Progenitor cell of endocrine pancreas (in vitro differentiated cells): ENCODE results near the gene TMOD2. TPM values are rescaled to one million over a fixed set of nuclear protein-coding genes. Genes with fewer than 3 reads are reported as not detected.

Experiments used
- DNase-seq: peaks from one replicate; pipeline ENCODE4 v3.0.0; 2021; ENCODE audit warnings: low spot score; ENCODE audit not compliant: unreplicated experiment
- H3K27ac Mint-ChIP-seq: 2 replicates; pipeline ENCODE4 v1.8.0; 2021; ENCODE audit warnings: mild to moderate bottlenecking, moderate library complexity, mixed read lengths
- H3K27me3 Mint-ChIP-seq: 2 replicates; pipeline ENCODE4 v1.8.0; 2021; ENCODE audit warnings: mixed read lengths
- H3K36me3 Mint-ChIP-seq: 2 replicates; pipeline ENCODE4 v1.8.0; 2022; ENCODE audit warnings: mixed read lengths; ENCODE audit not compliant: insufficient read depth
- H3K4me1 Mint-ChIP-seq: 2 replicates; pipeline ENCODE4 v1.8.0; 2021; ENCODE audit warnings: low read depth, mixed read lengths
- H3K4me3 Mint-ChIP-seq: 2 replicates; pipeline ENCODE4 v1.8.0; 2021; ENCODE audit warnings: low read depth, mild to moderate bottlenecking, moderate library complexity, mixed read lengths
- H3K9me3 Mint-ChIP-seq: 2 replicates; pipeline ENCODE4 v1.8.0; 2021; ENCODE audit warnings: low read depth, mixed read lengths
- CTCF ChIP-seq: fragments of 200-600 bp; sonication (generic); IDR thresholded peaks from one replicate; pipeline ENCODE4 v1.5.0; 2021; ENCODE audit warnings: antibody characterized with exemption, mild to moderate bottlenecking; ENCODE audit not compliant: unreplicated experiment
- total RNA-seq: library from RNA; stranded (reverse); gene quantifications from 2 replicates; pipeline ENCODE4 v1.2.1, GENCODE V29; 2021

TMOD2 gene
- total RNA-seq, 1 donor from 2014 or later: 8.1 TPM

- Mint-ChIP-seq H3K4me3 (no peak overlapping the region), H3K9me3 (no peaks in the 10 kb centered on the region), H3K27me3 (no peaks in the 10 kb centered on the region), H3K36me3 (peaks cover 14% of the 10 kb centered on the region), H3K27ac (no peak overlapping the region), H3K4me1 (peaks cover 4% of the 10 kb centered on the region)
- DNase-seq: no peak
- TF ChIP-seq CTCF: no peak
Observed at GRCh38 chr15:51861557-51862359, 110.4 kb downstream of the TMOD2 start.

- no peak overlapping the region for H3K27ac Mint-ChIP-seq
- no peak for TF ChIP-seq CTCF
- H3K9me3 Mint-ChIP-seq: no peaks in the 10 kb centered on the region
- no peak for DNase-seq
- H3K27me3 Mint-ChIP-seq: no peaks in the 10 kb centered on the region
- H3K4me3 Mint-ChIP-seq: no peak overlapping the region
- peaks cover 14% of the 10 kb centered on the region for H3K36me3 Mint-ChIP-seq
- no peaks in the 10 kb centered on the region for H3K4me1 Mint-ChIP-seq
Observed at GRCh38 chr15:51863131-51863530, 111.7 kb downstream of the TMOD2 start.

GRCh38 chr15:51864408-51865056 is 113.1 kb downstream of the TMOD2 start:
- no peak for DNase-seq

GRCh38 chr15:51865317-51865716 is 113.9 kb downstream of the TMOD2 start:
- Mint-ChIP-seq H3K27ac (no peak overlapping the region), H3K4me1 (no peaks in the 10 kb centered on the region), H3K4me3 (no peak overlapping the region), H3K36me3 (peaks cover 20% of the 10 kb centered on the region), H3K9me3 (no peaks in the 10 kb centered on the region), H3K27me3 (no peaks in the 10 kb centered on the region)
- no peak for DNase-seq
- TF ChIP-seq CTCF: no peak

More at GRCh38 chr15:51864408-51865056, 113.1 kb downstream of the TMOD2 start:
- no peak overlapping the region for H3K27ac Mint-ChIP-seq
- no peak overlapping the region for H3K4me3 Mint-ChIP-seq
- no peaks in the 10 kb centered on the region for H3K4me1 Mint-ChIP-seq
- TF ChIP-seq CTCF: no peak
- no peaks in the 10 kb centered on the region for H3K27me3 Mint-ChIP-seq
- peaks cover 19% of the 10 kb centered on the region for H3K36me3 Mint-ChIP-seq
- no peaks in the 10 kb centered on the region for H3K9me3 Mint-ChIP-seq

Other genes starting within 250 kb of the TMOD2 start
- gene DMXL2, start 128.8 kb upstream of the TMOD2 start, total RNA-seq: 43.0 and 43.3 TPM in 2 replicates
- 6.4 and 7.9 TPM in 2 replicates for gene SCG3, start 70.1 kb upstream of the TMOD2 start, total RNA-seq
- gene LYSMD2, start 13.9 kb upstream of the TMOD2 start, total RNA-seq: 4.0 and 5.0 TPM in 2 replicates
- 37.4 and 40.0 TPM in 2 replicates for gene TMOD3, start 78.1 kb downstream of the TMOD2 start, total RNA-seq
- gene LEO1, start 220.2 kb downstream of the TMOD2 start, total RNA-seq: 24.7 and 25.7 TPM in 2 replicates